ENCODE data around the gene PLB1. TPM values are rescaled to one million over a fixed set of nuclear protein-coding genes. Genes with fewer than 3 reads are reported as not detected.

The PLB1 gene
- total RNA-seq (2012; rRNA removed), result under 0.01 and 0.87 TPM in 2 replicates

GRCh38 chr2:28495551-28496250 is at the start of gene PLB1:
Gene PLB1 (plus strand): TSS chr2:28496060. CDS start chr2:28496115, 55 bp downstream.
- Histone ChIP-seq H3K36me3 (ENCODE audit: insufficient read depth, low read length) (no peaks in the 10 kb centered on the region), H3K4me1 (ENCODE audit: control insufficient read depth, insufficient read depth, low read length) (no peaks in the 10 kb centered on the region), H3K9me3 (replicated peaks; ENCODE audit: low read length) (no peaks in the 10 kb centered on the region), H3K9ac (ENCODE audit: low read depth, low read length) (no peak within 1 kb of the TSS), H3K27me3 (ENCODE audit: control insufficient read depth, insufficient read depth, low read length) (peaks cover 41% of the 10 kb centered on the region), H3K4me3 (ENCODE audit: low read length) (no peak within 1 kb of the TSS), H3K4me2 (ENCODE audit: low read length) (no peak within 1 kb of the TSS)

DNA sequence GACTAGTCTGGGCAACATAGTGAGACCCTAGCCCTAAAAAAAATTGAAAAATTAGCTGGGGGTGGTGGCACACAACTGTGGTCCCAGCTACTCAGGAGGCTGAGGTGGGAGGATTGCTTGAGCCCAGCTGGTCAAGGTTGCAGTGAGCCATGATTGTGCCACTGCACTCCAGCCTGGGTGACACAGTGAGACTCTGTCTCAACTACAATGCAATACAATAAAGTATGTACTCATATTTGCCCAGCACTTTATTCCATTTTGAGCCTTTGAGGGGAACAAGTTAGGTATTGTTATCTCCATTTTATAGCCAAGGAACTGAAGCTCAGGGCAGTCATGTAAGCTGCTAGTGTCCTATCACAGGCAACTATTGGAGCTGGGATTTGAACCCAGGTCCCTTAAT is 49.3 kb upstream of the PLB1 start:
- Histone ChIP-seq H3K4me3 (ENCODE audit: low read length) (no peak overlapping the region), H3K4me1 (ENCODE audit: control insufficient read depth, insufficient read depth, low read length) (peaks cover 58% of the 10 kb centered on the region)

GRCh38 chr2:28447086-28447485 is 48.8 kb upstream of the PLB1 start:
- Histone ChIP-seq H3K4me3 (ENCODE audit: low read length) (no peak overlapping the region), H3K36me3 (ENCODE audit: insufficient read depth, low read length) (no peaks in the 10 kb centered on the region), H3K9ac (ENCODE audit: low read depth, low read length) (no peak overlapping the region), H3K27me3 (ENCODE audit: control insufficient read depth, insufficient read depth, low read length) (no peaks in the 10 kb centered on the region), H3K9me3 (replicated peaks; ENCODE audit: low read length) (no peaks in the 10 kb centered on the region), H3K4me1 (ENCODE audit: control insufficient read depth, insufficient read depth, low read length) (peaks cover 56% of the 10 kb centered on the region), H3K4me2 (ENCODE audit: low read length) (no peak overlapping the region)

More for the DNA sequence above, 49.3 kb upstream of the PLB1 start:
- no peaks in the 10 kb centered on the region for H3K36me3 ChIP-seq (ENCODE audit: insufficient read depth, low read length)
- H3K27me3 ChIP-seq (ENCODE audit: control insufficient read depth, insufficient read depth, low read length), result no peaks in the 10 kb centered on the region
- H3K9ac ChIP-seq (ENCODE audit: low read depth, low read length), result peak overlapping the region; percentile 44
- H3K9me3 ChIP-seq (replicated peaks; ENCODE audit: low read length), result no peaks in the 10 kb centered on the region
- peak overlapping the region; percentile 45 for H3K4me2 ChIP-seq (ENCODE audit: low read length)

GRCh38 chr2:28447943-28448792 is 47.7 kb upstream of the PLB1 start:
- no peaks in the 10 kb centered on the region for H3K9me3 ChIP-seq (replicated peaks; ENCODE audit: low read length)
- peaks cover 55% of the 10 kb centered on the region for H3K4me1 ChIP-seq (ENCODE audit: control insufficient read depth, insufficient read depth, low read length)
- peak overlapping the region; percentile 29 for H3K9ac ChIP-seq (ENCODE audit: low read depth, low read length)
- peak overlapping the region; percentile 21 for H3K4me2 ChIP-seq (ENCODE audit: low read length)
- peak overlapping the region; percentile 5 for H3K4me3 ChIP-seq (ENCODE audit: low read length)
- H3K36me3 ChIP-seq (ENCODE audit: insufficient read depth, low read length), result no peaks in the 10 kb centered on the region
- no peaks in the 10 kb centered on the region for H3K27me3 ChIP-seq (ENCODE audit: control insufficient read depth, insufficient read depth, low read length)

DNA sequence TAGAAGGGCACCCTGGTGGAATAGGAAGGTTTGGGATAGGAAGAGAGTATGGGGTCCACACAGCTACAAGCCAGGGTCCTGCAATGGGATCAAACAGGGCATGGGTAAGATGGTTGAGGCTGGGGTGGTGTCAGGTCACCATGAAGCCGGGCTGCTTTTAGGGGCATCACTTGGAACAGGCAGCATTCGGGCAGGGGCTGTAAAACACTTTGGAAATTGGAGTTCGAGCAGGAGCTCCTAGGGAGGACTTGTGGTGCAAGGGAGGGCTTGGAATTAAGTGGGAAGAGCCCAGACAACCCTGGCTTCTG is 47.1 kb upstream of the PLB1 start:
- Histone ChIP-seq H3K9me3 (replicated peaks; ENCODE audit: low read length) (no peaks in the 10 kb centered on the region), H3K4me3 (ENCODE audit: low read length) (peak overlapping the region; percentile 5), H3K36me3 (ENCODE audit: insufficient read depth, low read length) (no peaks in the 10 kb centered on the region), H3K4me1 (ENCODE audit: control insufficient read depth, insufficient read depth, low read length) (peaks cover 55% of the 10 kb centered on the region), H3K27me3 (ENCODE audit: control insufficient read depth, insufficient read depth, low read length) (no peaks in the 10 kb centered on the region), H3K4me2 (ENCODE audit: low read length) (peak overlapping the region; percentile 21), H3K9ac (ENCODE audit: low read depth, low read length) (peak overlapping the region; percentile 29)

GRCh38 chr2:28449126-28449487 is 46.8 kb upstream of the PLB1 start:
- H3K9ac ChIP-seq (ENCODE audit: low read depth, low read length), result peak overlapping the region; percentile 29
- H3K36me3 ChIP-seq (ENCODE audit: insufficient read depth, low read length), result no peaks in the 10 kb centered on the region
- H3K9me3 ChIP-seq (replicated peaks; ENCODE audit: low read length), result no peaks in the 10 kb centered on the region
- H3K27me3 ChIP-seq (ENCODE audit: control insufficient read depth, insufficient read depth, low read length), result no peaks in the 10 kb centered on the region
- H3K4me3 ChIP-seq (ENCODE audit: low read length), result no peak overlapping the region
- H3K4me2 ChIP-seq (ENCODE audit: low read length), result no peak overlapping the region
- peaks cover 55% of the 10 kb centered on the region for H3K4me1 ChIP-seq (ENCODE audit: control insufficient read depth, insufficient read depth, low read length)

DNA sequence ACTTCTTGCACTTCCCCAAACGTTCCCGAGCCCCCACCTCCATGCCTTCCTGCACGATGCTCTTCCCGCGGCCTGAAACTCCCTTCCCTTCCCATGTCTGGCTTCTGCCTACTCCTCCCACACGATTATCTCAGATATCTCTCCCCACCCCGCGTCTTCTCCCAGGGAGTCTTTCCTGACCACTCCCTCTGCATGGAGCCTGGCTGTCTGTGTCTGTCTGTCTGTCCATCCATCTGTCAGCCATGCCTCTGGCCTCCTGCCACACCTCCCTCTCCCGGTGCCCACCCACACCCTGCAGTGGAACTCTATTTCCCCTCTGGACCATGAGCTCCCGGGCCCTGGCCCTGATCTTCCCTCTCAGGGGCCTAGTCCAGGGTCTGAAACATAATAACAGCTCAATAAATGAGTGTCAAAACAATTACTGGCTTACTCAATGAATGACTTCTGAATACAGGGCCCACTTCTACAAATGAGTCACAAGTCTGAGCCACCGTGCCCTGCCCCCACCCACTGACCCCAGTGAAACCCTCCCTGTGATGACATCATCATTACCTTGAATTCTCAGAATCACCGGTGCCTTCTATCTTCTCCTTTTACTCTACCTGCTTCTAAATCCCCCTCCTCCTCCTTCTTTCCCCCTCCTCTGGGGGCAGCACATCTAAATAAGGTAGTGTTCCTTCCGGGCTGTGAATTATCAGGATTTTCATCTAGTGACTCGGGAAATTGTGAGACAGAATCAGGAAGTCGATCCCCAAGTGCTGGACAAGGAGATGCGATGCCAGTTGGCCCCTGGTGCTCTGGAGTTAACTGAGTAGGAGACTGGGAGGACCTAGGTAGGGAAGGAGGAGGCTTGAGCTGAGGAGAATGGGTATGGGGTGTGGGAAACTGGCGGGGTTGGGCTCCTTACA is 46.1 kb upstream of the PLB1 start:
- Histone ChIP-seq H3K4me2 (ENCODE audit: low read length) (no peak overlapping the region), H3K4me3 (ENCODE audit: low read length) (no peak overlapping the region), H3K4me1 (ENCODE audit: control insufficient read depth, insufficient read depth, low read length) (peaks cover 54% of the 10 kb centered on the region), H3K36me3 (ENCODE audit: insufficient read depth, low read length) (no peaks in the 10 kb centered on the region), H3K27me3 (ENCODE audit: control insufficient read depth, insufficient read depth, low read length) (no peaks in the 10 kb centered on the region), H3K9me3 (replicated peaks; ENCODE audit: low read length) (no peaks in the 10 kb centered on the region), H3K9ac (ENCODE audit: low read depth, low read length) (peak overlapping the region; percentile 29)

DNA sequence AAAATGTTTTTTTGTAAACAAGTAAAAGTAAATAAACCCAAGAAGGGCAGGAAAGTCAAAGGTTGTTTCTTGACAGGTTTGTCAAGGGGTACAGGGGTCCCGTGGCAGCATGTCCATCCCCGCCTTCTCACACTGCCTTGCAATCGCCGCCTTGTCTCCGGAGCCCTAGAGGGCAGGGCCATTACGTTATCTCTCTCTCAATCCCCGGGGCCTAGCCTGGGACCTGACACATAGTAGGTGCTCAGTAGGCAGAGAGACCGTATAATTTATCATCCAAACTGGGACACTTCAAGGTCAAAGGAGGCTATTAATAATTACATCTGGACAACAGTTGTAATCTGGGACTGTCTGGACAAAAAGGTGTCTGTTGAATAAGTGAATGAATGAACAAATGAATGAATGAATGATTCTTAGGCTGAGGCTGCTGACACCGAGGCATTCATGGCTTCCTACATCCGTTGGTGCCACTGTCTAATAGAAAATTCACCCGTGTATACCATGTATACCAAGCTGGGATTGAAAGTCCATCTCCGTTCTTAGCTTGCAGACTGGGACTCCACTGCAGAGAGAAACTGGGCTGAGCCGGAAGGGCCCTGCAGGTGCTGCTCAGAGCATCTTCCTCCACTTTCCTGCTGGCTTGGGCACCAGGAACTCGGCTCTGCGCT is 44.8 kb upstream of the PLB1 start:
- H3K4me2 ChIP-seq (ENCODE audit: low read length), result no peak overlapping the region
- no peak overlapping the region for H3K9ac ChIP-seq (ENCODE audit: low read depth, low read length)
- H3K27me3 ChIP-seq (ENCODE audit: control insufficient read depth, insufficient read depth, low read length), result no peaks in the 10 kb centered on the region
- peaks cover 43% of the 10 kb centered on the region for H3K4me1 ChIP-seq (ENCODE audit: control insufficient read depth, insufficient read depth, low read length)
- H3K36me3 ChIP-seq (ENCODE audit: insufficient read depth, low read length), result no peaks in the 10 kb centered on the region
- no peaks in the 10 kb centered on the region for H3K9me3 ChIP-seq (replicated peaks; ENCODE audit: low read length)
- H3K4me3 ChIP-seq (ENCODE audit: low read length), result no peak overlapping the region

GRCh38 chr2:28451793-28452533 is 43.9 kb upstream of the PLB1 start:
- H3K9me3 ChIP-seq (replicated peaks; ENCODE audit: low read length), result no peaks in the 10 kb centered on the region
- no peak overlapping the region for H3K9ac ChIP-seq (ENCODE audit: low read depth, low read length)
- no peak overlapping the region for H3K4me2 ChIP-seq (ENCODE audit: low read length)
- H3K4me1 ChIP-seq (ENCODE audit: control insufficient read depth, insufficient read depth, low read length), result peaks cover 34% of the 10 kb centered on the region
- H3K4me3 ChIP-seq (ENCODE audit: low read length), result no peak overlapping the region
- no peaks in the 10 kb centered on the region for H3K27me3 ChIP-seq (ENCODE audit: control insufficient read depth, insufficient read depth, low read length)
- no peaks in the 10 kb centered on the region for H3K36me3 ChIP-seq (ENCODE audit: insufficient read depth, low read length)

DNA sequence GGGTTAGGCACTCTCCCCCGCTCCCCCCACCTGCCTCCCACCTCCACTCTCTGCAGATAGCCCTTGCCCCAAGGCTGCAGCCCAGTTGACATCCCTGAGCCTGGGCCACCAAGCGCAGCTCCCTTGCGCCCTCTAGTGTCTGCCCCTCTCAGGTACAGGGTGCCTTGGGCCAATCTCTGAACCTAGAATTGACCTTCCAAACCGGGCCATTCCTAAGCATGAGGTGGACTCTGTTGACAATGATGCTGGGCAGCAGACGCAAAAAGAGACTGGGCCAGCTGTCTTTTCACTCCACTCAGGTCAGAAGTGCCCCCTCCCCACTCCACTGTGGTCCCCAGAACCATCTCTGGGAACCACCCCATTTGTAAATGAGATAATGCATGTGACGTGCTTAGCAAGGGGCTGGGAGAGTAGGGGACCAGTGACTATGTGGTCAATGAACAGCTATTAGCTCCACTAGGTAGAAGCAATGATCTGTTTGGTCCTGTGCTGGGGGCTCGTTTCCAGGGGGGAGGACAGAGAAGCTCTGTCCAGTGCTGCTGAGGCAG is 43.3 kb upstream of the PLB1 start:
- Histone ChIP-seq H3K36me3 (ENCODE audit: insufficient read depth, low read length) (no peaks in the 10 kb centered on the region), H3K4me3 (ENCODE audit: low read length) (no peak overlapping the region), H3K9ac (ENCODE audit: low read depth, low read length) (no peak overlapping the region), H3K4me2 (ENCODE audit: low read length) (no peak overlapping the region), H3K4me1 (ENCODE audit: control insufficient read depth, insufficient read depth, low read length) (peaks cover 27% of the 10 kb centered on the region), H3K9me3 (replicated peaks; ENCODE audit: low read length) (no peaks in the 10 kb centered on the region), H3K27me3 (ENCODE audit: control insufficient read depth, insufficient read depth, low read length) (no peaks in the 10 kb centered on the region)
